SU-DHL-6 (cell line): ENCODE data around the gene MAP4K1.

Source experiments
- CTCF ChIP-seq: fragments of 200-600 bp; sonication (generic); IDR thresholded peaks from one replicate; pipeline ENCODE4 v1.5.1; 2017; ENCODE audit warnings: antibody characterized with exemption, mild to moderate bottlenecking, low read length, moderate library complexity; ENCODE audit not compliant: insufficient read depth, poor library complexity, severe bottlenecking
- EZH2phosphoT487 ChIP-seq: fragments of 200-600 bp; sonication (generic), shearing (Covaris generic); conservative IDR thresholded peaks from 2 replicates; pipeline ENCODE4 v1.6.1; 2018; ENCODE audit warnings: mild to moderate bottlenecking, antibody characterized with exemption, low read length, moderate library complexity, mixed read lengths

- TF ChIP-seq CTCF: no peak
- TF ChIP-seq EZH2phosphoT487: no peak
Measured at GRCh38 chr19:38658462-38659306, 40.9 kb upstream of the MAP4K1 start.
